PC-3 (cell line): ENCODE data around the gene CA5A. TPM values are rescaled to one million over a fixed set of nuclear protein-coding genes. Genes with fewer than 3 reads are reported as not detected.

ENCODE experiments used
- ATAC-seq: fragments of 200-7000 bp; cut with Tn5 transposase; 2 replicates; pipeline ENCODE4 v1.9.1; 2020; ENCODE audit warnings: mild to moderate bottlenecking, moderate library complexity
- BruUV-seq: library from RNA; stranded (reverse); fragments of 400-500 nt; replicated peaks from 2 replicates; lab custom pipeline; 2021; lab: Mats Ljungman, UMichigan
- CTCF ChIA-PET: fragments of 300-600 bp; sonication (Branson Sonifier 250); formaldehyde crosslinking; loops from one replicate; lab custom pipeline; 2022; ENCODE audit warnings: antibody characterized with exemption; lab: Charles Lee
- POLR2A ChIA-PET: fragments of 300-600 bp; sonication (Branson Sonifier 250); formaldehyde crosslinking; loops from one replicate; lab custom pipeline; 2022; ENCODE audit warnings: antibody characterized with exemption; ENCODE audit not compliant: unreplicated experiment; lab: Charles Lee
- DNase-seq: peaks from one replicate; pipeline ENCODE4 v3.0.0-alpha.2; 2015
- H2AFZ ChIP-seq: fragments of 300-600 bp; sonication (generic); 2 replicates; pipeline ENCODE4 v1.6.0; 2016; ENCODE audit warnings: antibody characterized with exemption, low read length
- H3F3A ChIP-seq: fragments of 300-600 bp; sonication (generic); one replicate; pipeline ENCODE4 v1.6.0; 2017; ENCODE audit warnings: antibody characterized with exemption, low read length, control low read depth, mild to moderate bottlenecking; ENCODE audit not compliant: unreplicated experiment
- H3K27ac ChIP-seq: fragments of 300-600 bp; sonication (generic); 2 replicates; pipeline ENCODE4 v1.5.1; 2016; ENCODE audit warnings: mild to moderate bottlenecking, low read length
- H3K27me3 ChIP-seq: fragments of 300-600 bp; sonication (generic); 2 replicates; pipeline ENCODE4 v1.6.1; 2016; ENCODE audit warnings: low read length, mixed read lengths
- H3K36me3 ChIP-seq: fragments of 300-600 bp; sonication (generic); 2 replicates; pipeline ENCODE4 v1.6.1; 2016; ENCODE audit warnings: low read depth, mixed run types, low read length, mixed read lengths
- H3K4me1 ChIP-seq: fragments of 300-600 bp; sonication (generic); 2 replicates; pipeline ENCODE4 v1.5.1; 2016; ENCODE audit warnings: low read length; ENCODE audit not compliant: insufficient read depth
- H3K4me2 ChIP-seq: fragments of 300-600 bp; sonication (generic); 2 replicates; pipeline ENCODE4 v1.6.0; 2016; ENCODE audit warnings: low read length
- H3K4me3 ChIP-seq: fragments of 300-600 bp; sonication (generic); 2 replicates; pipeline ENCODE4 v1.5.1; 2016; ENCODE audit warnings: mild to moderate bottlenecking, low read length, mixed read lengths
- H3K79me2 ChIP-seq: fragments of 300-600 bp; sonication (generic); 2 replicates; pipeline ENCODE4 v1.6.1; 2017; ENCODE audit warnings: low read length, mixed read lengths
- H3K9ac ChIP-seq: fragments of 300-600 bp; sonication (generic); 2 replicates; pipeline ENCODE4 v1.6.0; 2016; ENCODE audit warnings: mild to moderate bottlenecking, low read length
- H3K9me2 ChIP-seq: fragments of 300-600 bp; sonication (generic); replicated peaks from 2 replicates; pipeline ENCODE4 v1.6.1; 2016; ENCODE audit warnings: mixed run types, low read length, mixed read lengths
- H3K9me3 ChIP-seq: fragments of 300-600 bp; sonication (generic); 2 replicates; pipeline ENCODE4 v1.6.1; 2016; ENCODE audit warnings: low read length, mixed read lengths
- H4K20me1 ChIP-seq: fragments of 300-600 bp; sonication (generic); 2 replicates; pipeline ENCODE4 v1.6.1; 2016; ENCODE audit warnings: low read length, mixed read lengths
- CTCF ChIP-seq: fragments of 300-600 bp; sonication (generic); conservative IDR thresholded peaks from 2 replicates; pipeline ENCODE4 v1.5.1; 2017; ENCODE audit warnings: antibody characterized with exemption, low read depth, mild to moderate bottlenecking, low read length
- EZH2 ChIP-seq: fragments of 300-600 bp; sonication (generic); IDR thresholded peaks from one replicate; pipeline ENCODE4 v1.6.1; 2017; ENCODE audit warnings: antibody characterized with exemption, mild to moderate bottlenecking, low read length; ENCODE audit not compliant: unreplicated experiment
- EZH2phosphoT487 ChIP-seq: fragments of 300-600 bp; sonication (generic); IDR thresholded peaks from 2 replicates; pipeline ENCODE4 v1.6.1; 2018; ENCODE audit warnings: mild to moderate bottlenecking, antibody characterized with exemption, low read length, borderline replicate concordance
- intact Hi-C: fragments of 100-400 bp; cut with micrococcal nuclease; formaldehyde crosslinking; loops from 2 replicates; pipeline ENCODE4 v1.9.0; 2023
- total RNA-seq: library from RNA; depleted of rRNA; stranded (reverse); fragments of >200 nt; gene quantifications from 2 replicates; pipeline ENCODE4 v1.2.3, GENCODE V29; 2014

CA5A gene
- total RNA-seq, 1 experiment from 2014 or later, result not detected

DNA sequence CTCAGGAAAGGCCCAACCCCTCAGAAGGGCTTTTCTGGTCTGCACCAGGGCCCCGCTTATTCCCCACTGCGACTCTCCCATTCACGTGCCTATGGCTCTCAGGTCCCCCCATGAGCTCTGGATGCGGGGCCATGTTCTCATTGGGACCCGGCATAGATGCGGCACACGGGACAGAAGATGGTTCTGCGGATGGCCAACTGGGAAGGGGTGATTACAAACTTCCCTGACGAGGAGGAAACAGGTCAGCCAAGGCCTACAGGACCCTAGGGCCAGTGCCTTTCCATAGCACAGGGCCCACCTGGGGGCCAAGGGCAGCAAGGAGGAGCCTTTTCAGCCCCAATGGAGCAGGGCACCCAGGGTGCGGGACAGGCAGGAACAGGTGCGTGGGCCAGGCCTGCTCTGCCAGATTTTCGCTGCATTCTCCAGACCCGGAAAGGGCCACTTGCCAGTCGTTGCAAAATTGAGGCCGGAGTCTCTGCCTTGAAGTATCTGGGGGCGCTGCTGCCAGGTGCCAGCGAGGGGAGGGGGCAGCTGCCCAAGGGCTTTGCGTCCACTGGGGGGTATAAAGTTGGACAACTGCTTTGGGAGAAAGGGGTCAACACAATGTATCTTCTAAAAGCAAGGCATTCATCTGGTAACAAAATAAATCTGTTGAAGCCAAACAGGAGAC lies 87.5 kb downstream of the CA5A start:
- Histone ChIP-seq H3K9me3 (no peaks in the 10 kb centered on the region), H3K27ac (no peak overlapping the region), H3K27me3 (no peaks in the 10 kb centered on the region), H3K79me2 (peaks cover 90% of the 10 kb centered on the region), H3K9me2 (no peaks in the 10 kb centered on the region), H3K4me1 (peaks cover 11% of the 10 kb centered on the region), H3K9ac (no peak overlapping the region), H3F3A (no peaks in the 10 kb centered on the region), H2AFZ (no peak overlapping the region), H3K4me3 (no peak overlapping the region), H4K20me1 (no peaks in the 10 kb centered on the region; the same call in 1 of the 2 replicates), H3K36me3 (peaks cover 50% of the 10 kb centered on the region), H3K4me2 (no peak overlapping the region)
- CTCF ChIA-PET, result interaction anchor here (1.8 kb wide), 1 partner anchor 23 kb away, joined by 4 read pairs; no protein-coding TSS in a partner anchor
- POLR2A ChIA-PET, result no interaction called here
- TF ChIP-seq EZH2phosphoT487 (no peak), CTCF (no peak), EZH2 (no peak)
- DNase-seq (no peak), ATAC-seq (no peak)
- intact Hi-C loops, result no loop called here
- no TSS peak for BruUV-seq

GRCh38 chr16:87847785-87848675 lies 88.3 kb downstream of the CA5A start:
- Histone ChIP-seq H3F3A (no peaks in the 10 kb centered on the region), H2AFZ (no peak overlapping the region), H3K4me3 (no peak overlapping the region), H3K27me3 (no peaks in the 10 kb centered on the region), H3K9ac (no peak overlapping the region), H3K27ac (no peak overlapping the region), H3K79me2 (peaks cover 91% of the 10 kb centered on the region), H3K4me2 (no peak overlapping the region), H3K9me2 (no peaks in the 10 kb centered on the region), H3K9me3 (no peaks in the 10 kb centered on the region), H3K4me1 (peaks cover 4% of the 10 kb centered on the region), H3K36me3 (peaks cover 47% of the 10 kb centered on the region), H4K20me1 (no peaks in the 10 kb centered on the region; the same call in 1 of the 2 replicates)
- DNase-seq, result no peak
- POLR2A ChIA-PET, result no interaction called here
- no peak for ATAC-seq
- no peak for TF ChIP-seq EZH2phosphoT487
- TF ChIP-seq CTCF, result no peak
- no peak for TF ChIP-seq EZH2
- intact Hi-C loops, result no loop called here
- CTCF ChIA-PET, result no interaction called here
- no TSS peak for BruUV-seq
